Adrenal gland (tissue), 5 donors: ENCODE data around the gene TICAM2.

Source experiments
- POLR2A ChIP-seq, 2 donors: fragments of 450-650 bp; IDR thresholded peaks; one replicate each; pipeline ENCODE4 v1.6.1; 2017; ENCODE audit warnings: antibody characterized with exemption in 2 of 2, mild to moderate bottlenecking in 2 of 2, moderate library complexity in 1 of 2
- TF ChIP-seq, protein P1 (sequence below), 6 experiments: fragments of 450-650 bp in 4 of 6; fragments of 200-600 bp in 2 of 6; sonication (generic) in 1 of 6; IDR thresholded peaks; 1 replicate in 5 of 6; 2 replicates in 1 of 6; pipeline versions ENCODE4 v1.5.1 to v1.8.0; 2016 to 2021; ENCODE audit warnings: antibody characterized with exemption in 6 of 6, mild to moderate bottlenecking in 2 of 6, moderate library complexity in 1 of 6
- donor health status: DM: no; HTN: no; CAD: no.

DNA sequence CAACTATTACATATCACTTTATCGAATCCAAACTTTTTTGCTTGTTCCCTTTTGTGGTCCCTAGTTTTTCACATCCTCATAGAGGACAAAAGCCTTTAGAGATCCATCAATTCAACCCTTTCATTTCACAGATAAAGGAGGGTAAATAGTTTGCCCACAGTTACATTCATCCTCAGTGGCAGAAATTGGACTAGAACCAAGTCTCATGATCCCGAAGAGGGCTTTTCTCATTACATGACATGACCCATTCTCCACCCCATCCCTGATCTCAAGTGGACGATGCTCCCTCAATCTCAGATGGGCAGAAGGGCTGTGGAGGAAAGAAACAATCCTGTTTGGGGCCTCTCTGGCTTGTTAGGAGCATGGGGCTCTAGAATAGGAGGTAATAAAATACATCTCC is 23.1 kb downstream of the TICAM2 start:
- TF ChIP-seq, protein P1, sequence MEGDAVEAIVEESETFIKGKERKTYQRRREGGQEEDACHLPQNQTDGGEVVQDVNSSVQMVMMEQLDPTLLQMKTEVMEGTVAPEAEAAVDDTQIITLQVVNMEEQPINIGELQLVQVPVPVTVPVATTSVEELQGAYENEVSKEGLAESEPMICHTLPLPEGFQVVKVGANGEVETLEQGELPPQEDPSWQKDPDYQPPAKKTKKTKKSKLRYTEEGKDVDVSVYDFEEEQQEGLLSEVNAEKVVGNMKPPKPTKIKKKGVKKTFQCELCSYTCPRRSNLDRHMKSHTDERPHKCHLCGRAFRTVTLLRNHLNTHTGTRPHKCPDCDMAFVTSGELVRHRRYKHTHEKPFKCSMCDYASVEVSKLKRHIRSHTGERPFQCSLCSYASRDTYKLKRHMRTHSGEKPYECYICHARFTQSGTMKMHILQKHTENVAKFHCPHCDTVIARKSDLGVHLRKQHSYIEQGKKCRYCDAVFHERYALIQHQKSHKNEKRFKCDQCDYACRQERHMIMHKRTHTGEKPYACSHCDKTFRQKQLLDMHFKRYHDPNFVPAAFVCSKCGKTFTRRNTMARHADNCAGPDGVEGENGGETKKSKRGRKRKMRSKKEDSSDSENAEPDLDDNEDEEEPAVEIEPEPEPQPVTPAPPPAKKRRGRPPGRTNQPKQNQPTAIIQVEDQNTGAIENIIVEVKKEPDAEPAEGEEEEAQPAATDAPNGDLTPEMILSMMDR (IDR thresholded peaks at IDR 0.05) = no peak
- no peak for TF ChIP-seq POLR2A (IDR thresholded peaks at IDR 0.05)
